ENCODE measurements around the gene GRIN1.

Gene GRIN1

GRCh38 chr9:137178939-137179630, 40.1 kb downstream of the GRIN1 start:
- Histone ChIP-seq H3K79me2 (no peaks in the 10 kb centered on the region), H3K27ac (no peak overlapping the region), H3K9ac (no peak overlapping the region), H3K9me3 (ENCODE audit: control insufficient read depth, low read length) (no peaks in the 10 kb centered on the region), H3K4me1 (no peaks in the 10 kb centered on the region), H3K4me2 (ENCODE audit: low read length) (no peak overlapping the region), H3K27me3 (ENCODE audit: control insufficient read depth, insufficient read depth, low read length) (no peaks in the 10 kb centered on the region), H2AFZ (no peak overlapping the region), H3K36me3 (ENCODE audit: control insufficient read depth, insufficient read depth, low read length) (no peaks in the 10 kb centered on the region), H3K4me3 (ENCODE audit: low read depth, low read length) (no peak overlapping the region)
- no peak for TF ChIP-seq CTCF (IDR thresholded peaks at IDR 0.05)

GRCh38 chr9:137179761-137180160, 40.8 kb downstream of the GRIN1 start:
- no peak for TF ChIP-seq CTCF (IDR thresholded peaks at IDR 0.05)
- no peaks in the 10 kb centered on the region for H3K36me3 ChIP-seq (ENCODE audit: control insufficient read depth, insufficient read depth, low read length)

GRCh38 chr9:137180491-137180890, 41.5 kb downstream of the GRIN1 start:
- no peaks in the 10 kb centered on the region for H3K36me3 ChIP-seq (ENCODE audit: control insufficient read depth, insufficient read depth, low read length)
- H3K4me2 ChIP-seq (ENCODE audit: low read length), result no peak overlapping the region
- H2AFZ ChIP-seq, result no peak overlapping the region
- H3K9ac ChIP-seq, result no peak overlapping the region
- no peak overlapping the region for H3K27ac ChIP-seq
- H3K79me2 ChIP-seq, result no peaks in the 10 kb centered on the region
- H3K27me3 ChIP-seq (ENCODE audit: control insufficient read depth, insufficient read depth, low read length), result no peaks in the 10 kb centered on the region
- no peaks in the 10 kb centered on the region for H3K9me3 ChIP-seq (ENCODE audit: control insufficient read depth, low read length)
- H3K4me1 ChIP-seq, result no peaks in the 10 kb centered on the region
- H3K4me3 ChIP-seq (ENCODE audit: low read depth, low read length), result no peak overlapping the region
- no peak for TF ChIP-seq CTCF (IDR thresholded peaks at IDR 0.05)

More at GRCh38 chr9:137179761-137180160, 40.8 kb downstream of the GRIN1 start:
- no peak overlapping the region for H3K4me2 ChIP-seq (ENCODE audit: low read length)
- no peak overlapping the region for H2AFZ ChIP-seq
- H3K27ac ChIP-seq, result no peak overlapping the region
- no peaks in the 10 kb centered on the region for H3K9me3 ChIP-seq (ENCODE audit: control insufficient read depth, low read length)
- no peak overlapping the region for H3K9ac ChIP-seq
- no peaks in the 10 kb centered on the region for H3K79me2 ChIP-seq
- H3K4me3 ChIP-seq (ENCODE audit: low read depth, low read length), result no peak overlapping the region
- no peaks in the 10 kb centered on the region for H3K4me1 ChIP-seq
- H3K27me3 ChIP-seq (ENCODE audit: control insufficient read depth, insufficient read depth, low read length), result no peaks in the 10 kb centered on the region

GRCh38 chr9:137181680-137182079, 42.7 kb downstream of the GRIN1 start:
- H3K9ac ChIP-seq, result no peak overlapping the region
- H3K4me3 ChIP-seq (ENCODE audit: low read depth, low read length), result no peak overlapping the region
- no peak overlapping the region for H3K27ac ChIP-seq
- H3K4me2 ChIP-seq (ENCODE audit: low read length), result no peak overlapping the region
- H3K4me1 ChIP-seq, result no peaks in the 10 kb centered on the region
- no peaks in the 10 kb centered on the region for H3K9me3 ChIP-seq (ENCODE audit: control insufficient read depth, low read length)
- no peaks in the 10 kb centered on the region for H3K79me2 ChIP-seq
- no peaks in the 10 kb centered on the region for H3K36me3 ChIP-seq (ENCODE audit: control insufficient read depth, insufficient read depth, low read length)
- no peaks in the 10 kb centered on the region for H3K27me3 ChIP-seq (ENCODE audit: control insufficient read depth, insufficient read depth, low read length)
- no peak for TF ChIP-seq CTCF (IDR thresholded peaks at IDR 0.05)
- no peak overlapping the region for H2AFZ ChIP-seq

- H2AFZ ChIP-seq, result no peak overlapping the region
- no peak overlapping the region for H3K27ac ChIP-seq
- H3K9ac ChIP-seq, result no peak overlapping the region
- H3K4me3 ChIP-seq (ENCODE audit: low read depth, low read length), result no peak overlapping the region
- no peaks in the 10 kb centered on the region for H3K9me3 ChIP-seq (ENCODE audit: control insufficient read depth, low read length)
- peaks cover 2% of the 10 kb centered on the region for H3K4me1 ChIP-seq
- TF ChIP-seq CTCF (IDR thresholded peaks at IDR 0.05), result no peak
- H3K36me3 ChIP-seq (ENCODE audit: control insufficient read depth, insufficient read depth, low read length), result no peaks in the 10 kb centered on the region
- H3K79me2 ChIP-seq, result peaks cover 4% of the 10 kb centered on the region
- no peaks in the 10 kb centered on the region for H3K27me3 ChIP-seq (ENCODE audit: control insufficient read depth, insufficient read depth, low read length)
- H3K4me2 ChIP-seq (ENCODE audit: low read length), result no peak overlapping the region
Measured at GRCh38 chr9:137182836-137183235, 43.9 kb downstream of the GRIN1 start.

Measured in parathyroid adenoma (tissue), 2 donors.